Progenitor cell of endocrine pancreas (in vitro differentiated cells): ENCODE measurements around the gene ZNF655. TPM values are rescaled to one million over a fixed set of nuclear protein-coding genes. Genes with fewer than 3 reads are reported as not detected.

Source experiments
- DNase-seq: peaks from one replicate; pipeline ENCODE4 v3.0.0; 2021; ENCODE audit warnings: low spot score; ENCODE audit not compliant: unreplicated experiment
- H3K27ac Mint-ChIP-seq: 2 replicates; pipeline ENCODE4 v1.8.0; 2021; ENCODE audit warnings: mild to moderate bottlenecking, moderate library complexity, mixed read lengths
- H3K27me3 Mint-ChIP-seq: 2 replicates; pipeline ENCODE4 v1.8.0; 2021; ENCODE audit warnings: mixed read lengths
- H3K36me3 Mint-ChIP-seq: 2 replicates; pipeline ENCODE4 v1.8.0; 2022; ENCODE audit warnings: mixed read lengths; ENCODE audit not compliant: insufficient read depth
- H3K4me1 Mint-ChIP-seq: 2 replicates; pipeline ENCODE4 v1.8.0; 2021; ENCODE audit warnings: low read depth, mixed read lengths
- H3K4me3 Mint-ChIP-seq: 2 replicates; pipeline ENCODE4 v1.8.0; 2021; ENCODE audit warnings: low read depth, mild to moderate bottlenecking, moderate library complexity, mixed read lengths
- H3K9me3 Mint-ChIP-seq: 2 replicates; pipeline ENCODE4 v1.8.0; 2021; ENCODE audit warnings: low read depth, mixed read lengths
- CTCF ChIP-seq: fragments of 200-600 bp; sonication (generic); IDR thresholded peaks from one replicate; pipeline ENCODE4 v1.5.0; 2021; ENCODE audit warnings: antibody characterized with exemption, mild to moderate bottlenecking; ENCODE audit not compliant: unreplicated experiment
- total RNA-seq: library from RNA; stranded (reverse); gene quantifications from 2 replicates; pipeline ENCODE4 v1.2.1, GENCODE V29; 2021

The ZNF655 gene
- total RNA-seq, 1 donor from 2014 or later, result 72.6 TPM

GRCh38 chr7:99588868-99589267 lies 30.4 kb downstream of the ZNF655 start:
- DNase-seq, result no peak
- peaks cover 16% of the 10 kb centered on the region for H3K27me3 Mint-ChIP-seq
- no peaks in the 10 kb centered on the region for H3K4me1 Mint-ChIP-seq
- no peak for TF ChIP-seq CTCF
- no peaks in the 10 kb centered on the region for H3K36me3 Mint-ChIP-seq
- no peak overlapping the region for H3K27ac Mint-ChIP-seq
- no peak overlapping the region for H3K4me3 Mint-ChIP-seq
- H3K9me3 Mint-ChIP-seq, result no peaks in the 10 kb centered on the region

DNA sequence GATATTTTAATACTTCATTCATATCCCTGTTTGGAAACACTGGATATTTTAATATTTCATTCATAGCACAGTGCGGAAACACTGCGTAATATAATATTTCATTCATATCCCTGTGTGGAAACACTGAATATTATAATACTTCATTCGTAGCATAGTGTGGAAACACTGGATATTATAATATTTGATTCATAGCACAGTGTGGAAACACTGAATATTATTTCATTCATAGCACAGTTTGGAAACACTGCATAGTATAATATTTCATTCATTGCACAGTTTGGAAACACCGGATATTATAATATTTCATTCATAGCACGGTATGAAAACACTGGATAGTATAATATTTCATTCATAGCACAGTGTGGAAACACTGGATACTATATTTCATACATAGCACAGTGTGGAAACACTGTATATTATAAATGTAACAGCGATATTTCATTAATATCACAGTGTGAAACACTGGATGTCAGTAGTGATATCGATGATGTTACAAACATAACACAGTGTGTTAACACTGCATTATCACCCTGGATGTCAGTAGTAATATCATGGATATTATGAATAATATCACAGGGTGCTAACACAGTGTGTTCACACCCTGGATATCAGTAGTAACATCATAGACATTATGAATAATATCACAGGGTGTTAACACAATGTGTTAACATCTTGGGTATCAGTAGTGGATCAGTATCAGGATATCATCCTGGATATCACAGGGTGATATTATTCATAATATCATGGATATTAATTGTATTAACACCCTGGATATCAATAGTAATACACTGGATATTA lies 36.7 kb downstream of the ZNF655 start:
- Mint-ChIP-seq H3K9me3 (no peaks in the 10 kb centered on the region), H3K27ac (no peak overlapping the region), H3K4me3 (no peak overlapping the region), H3K4me1 (no peaks in the 10 kb centered on the region), H3K27me3 (peaks cover 3% of the 10 kb centered on the region), H3K36me3 (no peaks in the 10 kb centered on the region)
- DNase-seq, result no peak
- TF ChIP-seq CTCF, result no peak

- Mint-ChIP-seq H3K27me3 (peaks cover 8% of the 10 kb centered on the region), H3K27ac (no peak overlapping the region), H3K36me3 (no peaks in the 10 kb centered on the region), H3K4me3 (no peak overlapping the region), H3K9me3 (no peaks in the 10 kb centered on the region), H3K4me1 (no peaks in the 10 kb centered on the region)
- DNase-seq, result no peak
- no peak for TF ChIP-seq CTCF
Measured at GRCh38 chr7:99596408-99596955, 38.0 kb downstream of the ZNF655 start.

DNA sequence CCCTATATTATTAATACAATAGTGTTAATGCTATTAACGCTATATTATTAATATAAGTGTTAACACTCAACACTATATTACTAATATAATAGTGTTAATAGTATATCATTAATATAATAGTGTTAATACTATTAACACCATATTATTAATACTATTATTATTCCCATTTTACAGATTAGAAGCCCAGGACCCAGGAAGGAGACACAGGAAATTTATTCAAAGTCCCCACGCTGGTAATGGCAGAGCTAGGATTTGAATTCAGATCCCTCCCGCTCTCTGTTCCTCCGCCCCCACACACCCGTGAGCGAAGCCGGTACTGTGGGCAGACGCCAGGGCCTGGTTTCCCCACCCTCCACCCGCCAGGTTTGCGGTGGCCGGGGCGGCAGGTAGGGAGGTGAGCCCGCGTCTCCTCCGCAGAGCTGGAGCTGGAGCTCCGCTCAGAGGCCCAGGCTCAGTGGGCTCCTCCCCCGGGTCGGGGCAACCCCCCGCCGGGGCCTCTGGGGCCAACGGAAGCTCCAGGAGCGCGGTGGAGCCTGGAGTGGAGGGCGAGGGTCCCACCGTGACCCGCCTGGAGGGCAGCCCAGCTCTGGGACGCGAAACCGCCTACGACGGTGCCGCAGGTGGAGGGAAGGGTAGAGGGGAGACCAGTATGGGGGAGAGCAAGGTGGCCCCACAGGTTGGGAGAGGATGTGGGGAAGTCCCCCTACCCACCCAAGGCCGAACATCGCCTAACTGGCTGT lies 39.5 kb downstream of the ZNF655 start, which contains the start of gene TMEM225B:
TSS of gene TMEM225B (plus strand) at position 506 of the 740 bp plus-strand sequence. CDS start 6,122 bp downstream, outside the sequence.
- Mint-ChIP-seq H3K27ac (no peak within 1 kb of the TSS), H3K27me3 (peaks cover 8% of the 10 kb centered on the region), H3K4me1 (no peaks in the 10 kb centered on the region), H3K4me3 (no peak within 1 kb of the TSS), H3K36me3 (no peaks in the 10 kb centered on the region), H3K9me3 (no peaks in the 10 kb centered on the region)
- TF ChIP-seq CTCF, result no peak
- no peak for DNase-seq

- Mint-ChIP-seq H3K36me3 (no peaks in the 10 kb centered on the region), H3K4me3 (no peak overlapping the region), H3K4me1 (no peaks in the 10 kb centered on the region), H3K27me3 (peaks cover 8% of the 10 kb centered on the region), H3K9me3 (no peaks in the 10 kb centered on the region), H3K27ac (no peak overlapping the region)
- no peak for DNase-seq
- TF ChIP-seq CTCF, result no peak
Measured at GRCh38 chr7:99599836-99600235, 41.4 kb downstream of the ZNF655 start.
